ENCODE results near the gene MYO15B. TPM values are rescaled to one million over a fixed set of nuclear protein-coding genes. Genes with fewer than 3 reads are reported as not detected.

MYO15B gene
- total and polyA plus RNA-seq, 2 of the 13 experiments (the other 11 are each of a cell fraction or from before 2014, with no cell fraction given) = 2.8 to 8.1 TPM

DNA sequence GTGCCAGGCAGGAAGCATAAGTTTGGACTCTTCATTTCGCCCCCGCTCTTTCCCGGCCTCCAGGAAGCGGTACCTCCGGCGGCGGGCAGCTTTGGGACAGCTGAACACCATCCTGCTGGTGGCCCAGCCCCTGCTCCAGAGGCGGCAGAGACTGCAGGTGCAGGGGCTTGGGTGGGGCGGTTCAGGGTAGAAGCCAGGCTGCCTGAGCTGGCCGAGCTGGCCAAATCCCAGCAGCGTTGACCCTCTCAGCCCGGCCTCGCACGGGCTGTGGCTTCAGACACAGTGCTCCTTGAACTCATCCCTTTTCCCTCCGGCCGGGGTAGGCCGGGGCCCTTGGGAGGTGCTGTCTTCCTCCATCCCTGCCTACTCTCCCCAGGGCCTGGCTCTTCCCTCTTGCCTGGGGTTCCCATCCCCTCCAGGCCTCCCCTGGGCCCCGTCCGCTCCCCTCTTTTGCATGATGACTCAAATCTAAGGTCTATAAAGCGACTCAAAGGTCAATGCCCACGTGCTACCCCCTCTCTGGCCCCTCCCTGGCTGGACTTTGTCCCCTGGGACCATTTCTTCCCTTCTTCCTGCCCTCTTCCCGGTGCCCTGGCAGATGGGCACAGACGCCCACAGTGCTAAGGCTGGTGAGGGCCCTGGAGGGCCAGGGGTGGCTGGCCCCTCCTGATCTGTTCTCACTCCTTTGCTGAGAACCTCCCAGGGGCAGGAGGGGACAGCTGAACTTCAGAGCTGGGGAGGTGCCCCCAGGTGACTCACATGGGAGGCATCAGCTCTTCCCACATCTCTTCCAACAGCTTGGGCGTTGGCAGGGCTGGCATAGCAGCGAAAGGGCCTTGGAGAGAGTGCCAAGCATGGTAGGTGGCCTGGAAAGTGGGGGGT lies 22.7 kb downstream of the MYO15B start (continued):
- TF ChIP-seq, protein P1, sequence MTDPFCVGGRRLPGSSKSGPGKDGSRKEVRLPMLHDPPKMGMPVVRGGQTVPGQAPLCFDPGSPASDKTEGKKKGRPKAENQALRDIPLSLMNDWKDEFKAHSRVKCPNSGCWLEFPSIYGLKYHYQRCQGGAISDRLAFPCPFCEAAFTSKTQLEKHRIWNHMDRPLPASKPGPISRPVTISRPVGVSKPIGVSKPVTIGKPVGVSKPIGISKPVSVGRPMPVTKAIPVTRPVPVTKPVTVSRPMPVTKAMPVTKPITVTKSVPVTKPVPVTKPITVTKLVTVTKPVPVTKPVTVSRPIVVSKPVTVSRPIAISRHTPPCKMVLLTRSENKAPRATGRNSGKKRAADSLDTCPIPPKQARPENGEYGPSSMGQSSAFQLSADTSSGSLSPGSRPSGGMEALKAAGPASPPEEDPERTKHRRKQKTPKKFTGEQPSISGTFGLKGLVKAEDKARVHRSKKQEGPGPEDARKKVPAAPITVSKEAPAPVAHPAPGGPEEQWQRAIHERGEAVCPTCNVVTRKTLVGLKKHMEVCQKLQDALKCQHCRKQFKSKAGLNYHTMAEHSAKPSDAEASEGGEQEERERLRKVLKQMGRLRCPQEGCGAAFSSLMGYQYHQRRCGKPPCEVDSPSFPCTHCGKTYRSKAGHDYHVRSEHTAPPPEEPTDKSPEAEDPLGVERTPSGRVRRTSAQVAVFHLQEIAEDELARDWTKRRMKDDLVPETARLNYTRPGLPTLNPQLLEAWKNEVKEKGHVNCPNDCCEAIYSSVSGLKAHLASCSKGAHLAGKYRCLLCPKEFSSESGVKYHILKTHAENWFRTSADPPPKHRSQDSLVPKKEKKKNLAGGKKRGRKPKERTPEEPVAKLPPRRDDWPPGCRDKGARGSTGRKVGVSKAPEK (CRISPR knock-in tag; IDR thresholded peaks at IDR 0.05; ENCODE audit: borderline replicate concordance) = no peak; the same call in 1 of the 2 replicates
- TF ChIP-seq, protein P2, sequence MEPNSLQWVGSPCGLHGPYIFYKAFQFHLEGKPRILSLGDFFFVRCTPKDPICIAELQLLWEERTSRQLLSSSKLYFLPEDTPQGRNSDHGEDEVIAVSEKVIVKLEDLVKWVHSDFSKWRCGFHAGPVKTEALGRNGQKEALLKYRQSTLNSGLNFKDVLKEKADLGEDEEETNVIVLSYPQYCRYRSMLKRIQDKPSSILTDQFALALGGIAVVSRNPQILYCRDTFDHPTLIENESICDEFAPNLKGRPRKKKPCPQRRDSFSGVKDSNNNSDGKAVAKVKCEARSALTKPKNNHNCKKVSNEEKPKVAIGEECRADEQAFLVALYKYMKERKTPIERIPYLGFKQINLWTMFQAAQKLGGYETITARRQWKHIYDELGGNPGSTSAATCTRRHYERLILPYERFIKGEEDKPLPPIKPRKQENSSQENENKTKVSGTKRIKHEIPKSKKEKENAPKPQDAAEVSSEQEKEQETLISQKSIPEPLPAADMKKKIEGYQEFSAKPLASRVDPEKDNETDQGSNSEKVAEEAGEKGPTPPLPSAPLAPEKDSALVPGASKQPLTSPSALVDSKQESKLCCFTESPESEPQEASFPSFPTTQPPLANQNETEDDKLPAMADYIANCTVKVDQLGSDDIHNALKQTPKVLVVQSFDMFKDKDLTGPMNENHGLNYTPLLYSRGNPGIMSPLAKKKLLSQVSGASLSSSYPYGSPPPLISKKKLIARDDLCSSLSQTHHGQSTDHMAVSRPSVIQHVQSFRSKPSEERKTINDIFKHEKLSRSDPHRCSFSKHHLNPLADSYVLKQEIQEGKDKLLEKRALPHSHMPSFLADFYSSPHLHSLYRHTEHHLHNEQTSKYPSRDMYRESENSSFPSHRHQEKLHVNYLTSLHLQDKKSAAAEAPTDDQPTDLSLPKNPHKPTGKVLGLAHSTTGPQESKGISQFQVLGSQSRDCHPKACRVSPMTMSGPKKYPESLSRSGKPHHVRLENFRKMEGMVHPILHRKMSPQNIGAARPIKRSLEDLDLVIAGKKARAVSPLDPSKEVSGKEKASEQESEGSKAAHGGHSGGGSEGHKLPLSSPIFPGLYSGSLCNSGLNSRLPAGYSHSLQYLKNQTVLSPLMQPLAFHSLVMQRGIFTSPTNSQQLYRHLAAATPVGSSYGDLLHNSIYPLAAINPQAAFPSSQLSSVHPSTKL (CRISPR knock-in tag; IDR thresholded peaks at IDR 0.05) = no peak; the same call in 1 of the 2 replicates
- TF ChIP-seq, protein P3, sequence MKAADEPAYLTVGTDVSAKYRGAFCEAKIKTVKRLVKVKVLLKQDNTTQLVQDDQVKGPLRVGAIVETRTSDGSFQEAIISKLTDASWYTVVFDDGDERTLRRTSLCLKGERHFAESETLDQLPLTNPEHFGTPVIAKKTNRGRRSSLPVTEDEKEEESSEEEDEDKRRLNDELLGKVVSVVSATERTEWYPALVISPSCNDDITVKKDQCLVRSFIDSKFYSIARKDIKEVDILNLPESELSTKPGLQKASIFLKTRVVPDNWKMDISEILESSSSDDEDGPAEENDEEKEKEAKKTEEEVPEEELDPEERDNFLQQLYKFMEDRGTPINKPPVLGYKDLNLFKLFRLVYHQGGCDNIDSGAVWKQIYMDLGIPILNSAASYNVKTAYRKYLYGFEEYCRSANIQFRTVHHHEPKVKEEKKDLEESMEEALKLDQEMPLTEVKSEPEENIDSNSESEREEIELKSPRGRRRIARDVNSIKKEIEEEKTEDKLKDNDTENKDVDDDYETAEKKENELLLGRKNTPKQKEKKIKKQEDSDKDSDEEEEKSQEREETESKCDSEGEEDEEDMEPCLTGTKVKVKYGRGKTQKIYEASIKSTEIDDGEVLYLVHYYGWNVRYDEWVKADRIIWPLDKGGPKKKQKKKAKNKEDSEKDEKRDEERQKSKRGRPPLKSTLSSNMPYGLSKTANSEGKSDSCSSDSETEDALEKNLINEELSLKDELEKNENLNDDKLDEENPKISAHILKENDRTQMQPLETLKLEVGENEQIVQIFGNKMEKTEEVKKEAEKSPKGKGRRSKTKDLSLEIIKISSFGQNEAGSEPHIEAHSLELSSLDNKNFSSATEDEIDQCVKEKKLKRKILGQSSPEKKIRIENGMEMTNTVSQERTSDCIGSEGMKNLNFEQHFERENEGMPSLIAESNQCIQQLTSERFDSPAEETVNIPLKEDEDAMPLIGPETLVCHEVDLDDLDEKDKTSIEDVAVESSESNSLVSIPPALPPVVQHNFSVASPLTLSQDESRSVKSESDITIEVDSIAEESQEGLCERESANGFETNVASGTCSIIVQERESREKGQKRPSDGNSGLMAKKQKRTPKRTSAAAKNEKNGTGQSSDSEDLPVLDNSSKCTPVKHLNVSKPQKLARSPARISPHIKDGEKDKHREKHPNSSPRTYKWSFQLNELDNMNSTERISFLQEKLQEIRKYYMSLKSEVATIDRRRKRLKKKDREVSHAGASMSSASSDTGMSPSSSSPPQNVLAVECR (CRISPR knock-in tag; IDR thresholded peaks at IDR 0.05; ENCODE audit: borderline replicate concordance) = peak; percentile 57; the same call in 1 of the 2 replicates
- TF ChIP-seq MAFF (IDR thresholded peaks at IDR 0.05; ENCODE audit: low read depth, low read length) (no peak), ZBTB20 (CRISPR knock-in tag; IDR thresholded peaks at IDR 0.05; ENCODE audit: borderline replicate concordance, low read depth) (no peak; the same call in 1 of the 2 replicates), KDM1A (CRISPR knock-in tag; IDR thresholded peaks at IDR 0.05) (no peak), HNRNPUL1 (IDR thresholded peaks at IDR 0.05; ENCODE audit: low read depth, low read length) (no peak), ZEB1 (IDR thresholded peaks at IDR 0.05; ENCODE audit: insufficient replicate concordance, low read depth) (no peak), RAD51 (IDR thresholded peaks at IDR 0.05; ENCODE audit: borderline replicate concordance) (no peak), MTF1 (CRISPR knock-in tag; IDR thresholded peaks at IDR 0.05) (no peak)
- TF ChIP-seq, protein P4, sequence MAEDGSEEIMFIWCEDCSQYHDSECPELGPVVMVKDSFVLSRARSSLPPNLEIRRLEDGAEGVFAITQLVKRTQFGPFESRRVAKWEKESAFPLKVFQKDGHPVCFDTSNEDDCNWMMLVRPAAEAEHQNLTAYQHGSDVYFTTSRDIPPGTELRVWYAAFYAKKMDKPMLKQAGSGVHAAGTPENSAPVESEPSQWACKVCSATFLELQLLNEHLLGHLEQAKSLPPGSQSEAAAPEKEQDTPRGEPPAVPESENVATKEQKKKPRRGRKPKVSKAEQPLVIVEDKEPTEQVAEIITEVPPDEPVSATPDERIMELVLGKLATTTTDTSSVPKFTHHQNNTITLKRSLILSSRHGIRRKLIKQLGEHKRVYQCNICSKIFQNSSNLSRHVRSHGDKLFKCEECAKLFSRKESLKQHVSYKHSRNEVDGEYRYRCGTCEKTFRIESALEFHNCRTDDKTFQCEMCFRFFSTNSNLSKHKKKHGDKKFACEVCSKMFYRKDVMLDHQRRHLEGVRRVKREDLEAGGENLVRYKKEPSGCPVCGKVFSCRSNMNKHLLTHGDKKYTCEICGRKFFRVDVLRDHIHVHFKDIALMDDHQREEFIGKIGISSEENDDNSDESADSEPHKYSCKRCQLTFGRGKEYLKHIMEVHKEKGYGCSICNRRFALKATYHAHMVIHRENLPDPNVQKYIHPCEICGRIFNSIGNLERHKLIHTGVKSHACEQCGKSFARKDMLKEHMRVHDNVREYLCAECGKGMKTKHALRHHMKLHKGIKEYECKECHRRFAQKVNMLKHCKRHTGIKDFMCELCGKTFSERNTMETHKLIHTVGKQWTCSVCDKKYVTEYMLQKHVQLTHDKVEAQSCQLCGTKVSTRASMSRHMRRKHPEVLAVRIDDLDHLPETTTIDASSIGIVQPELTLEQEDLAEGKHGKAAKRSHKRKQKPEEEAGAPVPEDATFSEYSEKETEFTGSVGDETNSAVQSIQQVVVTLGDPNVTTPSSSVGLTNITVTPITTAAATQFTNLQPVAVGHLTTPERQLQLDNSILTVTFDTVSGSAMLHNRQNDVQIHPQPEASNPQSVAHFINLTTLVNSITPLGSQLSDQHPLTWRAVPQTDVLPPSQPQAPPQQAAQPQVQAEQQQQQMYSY (CRISPR knock-in tag; IDR thresholded peaks at IDR 0.05) = no peak

All from HepG2 (cell line).